Tongue (tissue), 2 donors: ENCODE results near the gene FOXE1. TPM values are rescaled to one million over a fixed set of nuclear protein-coding genes. Genes with fewer than 3 reads are reported as not detected.
A peak's percentile ranks its signal among the peaks of the same experiment; 100 is the strongest.

Experiments used
- DNase-seq: peaks from one replicate; pipeline ENCODE4 v3.0.0-alpha.2; 2015
- total RNA-seq: library from RNA; depleted of rRNA; stranded (reverse); fragments of >200 nt; gene quantifications from one replicate; pipeline ENCODE4 v1.2.3, GENCODE V29; 2014

Gene FOXE1
- total RNA-seq: 6.8 TPM

DNA sequence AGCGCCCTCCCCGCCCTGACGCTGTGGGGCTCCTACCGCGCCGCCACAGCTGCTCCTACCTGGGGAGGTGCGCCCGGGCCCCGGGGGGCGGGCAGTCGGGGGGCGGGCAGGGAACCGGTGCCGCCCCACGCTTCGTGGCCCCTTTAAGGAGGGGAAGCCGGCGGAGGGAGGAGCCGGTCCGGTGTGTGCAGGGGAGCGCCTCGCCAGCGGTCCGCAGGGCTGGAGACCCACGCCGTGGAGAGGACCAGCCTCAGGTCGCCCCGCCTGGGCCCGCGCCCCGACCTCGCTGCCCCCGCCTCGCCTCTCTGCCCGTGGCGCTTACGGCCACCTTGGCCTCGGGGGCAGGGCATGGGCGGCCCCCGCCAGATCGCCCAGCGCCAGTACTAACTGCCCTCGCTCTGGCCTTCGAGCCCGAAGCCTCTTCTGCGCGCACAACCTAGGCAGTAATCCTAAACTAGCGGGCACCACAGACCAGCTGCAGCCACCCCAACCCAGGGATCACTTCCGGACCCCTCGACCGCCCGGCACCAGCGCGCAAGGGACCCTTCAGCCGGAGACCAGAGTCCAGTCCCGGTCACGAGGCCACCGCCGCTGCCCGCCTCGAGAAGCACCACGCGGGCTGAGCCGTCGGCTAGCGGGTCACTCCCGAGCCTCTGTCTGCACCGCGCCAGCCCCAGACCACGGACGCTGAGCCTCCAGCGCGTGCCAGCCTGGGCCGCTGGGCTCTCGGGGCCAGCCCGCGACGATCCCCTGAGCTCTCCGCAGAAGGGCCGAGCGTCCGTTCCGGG lies at the start of gene FOXE1:
TSS of gene FOXE1 (plus strand) at position 171 of the 788 bp plus-strand sequence. CDS start 689 bp downstream, outside the sequence.
- no peak for DNase-seq

DNA sequence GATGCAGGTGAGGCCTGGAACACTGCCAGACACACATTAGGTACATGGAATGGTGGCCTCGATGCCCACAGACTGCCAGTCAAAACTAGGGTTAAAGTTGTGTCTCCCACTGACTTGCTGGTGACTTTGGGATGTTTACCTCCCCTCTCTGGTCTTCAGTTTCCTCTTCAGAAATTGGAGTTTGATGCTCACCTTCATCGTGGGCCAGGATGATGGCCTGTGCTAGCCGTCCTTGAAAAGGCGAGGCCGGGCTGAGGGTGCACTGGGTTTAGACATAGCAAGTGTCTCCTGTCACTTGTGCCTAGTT lies 49.0 kb upstream of the FOXE1 start:
- DNase-seq: no peak

DNA sequence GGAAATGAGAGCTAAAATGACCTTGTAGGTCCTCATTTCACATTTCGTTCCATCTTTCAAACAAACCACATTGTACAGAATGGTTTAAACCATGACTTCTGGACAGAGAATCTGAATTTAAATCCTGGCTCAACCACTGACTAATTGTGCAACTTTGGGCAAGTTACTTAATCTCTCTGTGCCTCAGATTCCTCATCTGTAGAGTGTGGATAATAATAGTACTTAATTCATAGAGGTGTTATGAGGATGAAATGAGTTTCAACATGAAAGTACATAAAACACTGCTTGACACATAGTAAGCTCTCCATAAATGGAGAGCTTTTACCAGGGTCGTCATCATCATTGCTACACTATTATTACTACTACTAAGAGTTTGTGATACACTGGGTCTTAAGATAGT lies 46.3 kb upstream of the FOXE1 start:
- DNase-seq: no peak

DNA sequence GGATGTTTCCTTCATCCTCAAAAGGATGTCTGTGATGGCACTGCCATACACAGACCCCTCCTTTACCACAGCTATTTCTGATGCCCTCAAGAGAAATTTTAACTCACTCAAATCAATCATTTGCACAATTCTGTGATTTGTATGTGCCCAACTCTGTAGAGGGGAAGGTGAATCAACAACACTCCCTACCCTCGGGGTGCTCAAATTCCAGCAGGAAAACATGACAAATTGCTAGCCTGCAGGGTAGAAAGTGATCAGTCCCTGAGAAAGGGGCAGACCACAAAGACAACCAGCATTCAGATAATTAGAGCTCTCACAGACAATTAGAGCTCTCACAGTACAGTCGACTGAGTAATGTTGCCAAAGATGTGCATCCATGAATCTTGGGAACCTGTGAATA lies 45.3 kb upstream of the FOXE1 start:
- no peak for DNase-seq

DNA sequence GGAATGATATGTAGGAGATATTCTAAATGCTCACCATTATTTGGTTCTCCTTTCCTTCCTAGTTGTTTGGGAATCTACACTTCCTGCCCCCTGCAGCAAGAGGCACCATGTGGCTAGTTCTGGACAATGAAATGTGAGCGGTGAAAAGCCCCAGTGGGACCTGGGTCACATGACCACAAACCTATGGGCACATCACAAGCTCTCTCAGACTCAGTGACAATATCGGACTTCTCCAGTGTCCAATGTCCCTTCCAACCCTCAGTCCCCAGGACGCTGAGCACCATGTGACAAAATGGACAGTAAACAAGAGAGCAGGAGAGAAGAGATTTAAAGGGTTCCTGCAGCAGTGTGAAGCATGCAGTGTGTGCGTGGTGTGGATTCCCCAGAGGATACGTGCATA lies 44.6 kb upstream of the FOXE1 start:
- no peak for DNase-seq

DNA sequence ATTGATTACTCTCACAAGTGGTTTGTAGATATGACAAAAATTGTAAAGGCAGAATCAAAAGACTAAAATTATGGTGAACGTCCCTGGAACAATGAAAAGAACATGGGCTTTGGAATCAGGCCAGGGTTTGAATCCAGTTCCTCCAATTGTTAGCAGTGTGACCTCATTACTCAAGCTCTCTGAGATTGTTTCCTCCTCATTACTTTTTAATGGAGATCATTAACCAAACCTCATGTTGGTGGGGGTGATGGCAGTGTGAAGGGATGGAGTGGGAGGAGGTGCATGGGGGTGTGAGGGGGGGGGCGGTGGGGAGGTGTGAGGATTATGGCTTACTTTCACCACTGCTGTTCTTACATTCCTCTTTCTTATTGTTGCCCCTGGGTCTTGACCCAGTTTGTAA lies 44.1 kb upstream of the FOXE1 start:
- DNase-seq: peak; percentile 6

DNA sequence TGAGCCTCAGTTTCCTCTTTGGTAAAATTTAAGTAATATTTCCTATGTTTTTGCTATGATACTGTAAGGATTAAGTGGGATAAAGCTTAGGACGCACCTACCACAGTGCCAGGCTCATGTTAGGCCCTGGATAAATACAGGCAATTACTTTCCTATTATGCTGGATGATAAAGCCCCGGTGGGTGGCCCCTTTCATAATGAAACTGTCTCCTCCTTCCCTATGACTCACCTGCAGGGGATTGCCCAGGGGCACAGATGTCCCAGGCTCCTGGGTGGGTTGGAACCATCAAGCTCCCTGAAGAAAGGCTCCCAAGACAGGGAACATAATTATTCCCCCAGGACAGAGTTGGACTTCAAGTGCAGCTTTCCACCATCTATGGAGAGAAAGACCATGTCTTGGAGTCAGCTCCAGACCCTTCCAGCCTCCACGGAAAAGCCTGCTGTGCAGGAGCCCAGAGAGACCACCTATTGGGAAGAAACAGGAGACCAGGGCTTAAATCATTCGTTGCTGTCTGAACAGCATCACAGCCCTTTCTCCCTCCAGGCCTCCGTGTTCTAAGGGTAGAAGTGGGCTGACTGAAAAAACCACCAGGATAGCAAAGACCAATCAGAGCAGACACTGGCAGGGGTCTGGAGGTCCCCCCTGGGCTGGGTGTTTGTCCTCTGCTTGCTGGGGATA lies 43.2 kb upstream of the FOXE1 start:
- no peak for DNase-seq

DNA sequence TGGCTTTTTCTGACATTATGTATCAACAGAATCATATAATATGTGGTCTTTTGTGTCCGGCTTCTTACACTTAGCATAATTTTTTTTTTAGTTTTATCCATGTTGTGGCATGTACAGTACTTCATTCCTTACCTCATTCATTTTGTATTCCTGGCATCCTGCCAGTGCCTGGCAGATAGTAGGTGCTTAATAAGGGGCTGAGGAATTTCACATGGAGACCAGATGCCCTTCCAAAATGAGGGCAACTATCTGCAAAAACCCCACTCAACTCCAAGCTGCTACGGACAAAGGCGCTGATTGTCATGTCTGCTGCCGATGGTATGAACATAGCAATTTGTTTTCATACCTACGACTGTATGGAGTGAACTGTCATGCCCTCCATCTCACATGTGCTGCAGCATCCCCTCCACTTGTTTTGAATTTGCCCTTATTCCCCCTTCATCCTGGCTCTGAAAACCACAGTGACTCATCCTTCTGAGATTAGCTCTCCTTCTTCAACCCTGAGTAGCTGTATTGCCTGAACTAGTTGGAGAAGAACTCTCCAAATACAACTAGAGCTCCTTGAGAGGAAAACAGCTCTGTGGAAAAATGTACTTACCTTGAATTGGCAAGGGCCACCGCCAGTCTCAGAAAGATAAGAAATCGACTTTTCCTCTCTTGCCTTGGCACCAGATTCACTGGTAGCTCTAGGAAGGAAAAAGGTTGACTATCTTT lies 41.3 kb upstream of the FOXE1 start:
- DNase-seq: no peak

DNA sequence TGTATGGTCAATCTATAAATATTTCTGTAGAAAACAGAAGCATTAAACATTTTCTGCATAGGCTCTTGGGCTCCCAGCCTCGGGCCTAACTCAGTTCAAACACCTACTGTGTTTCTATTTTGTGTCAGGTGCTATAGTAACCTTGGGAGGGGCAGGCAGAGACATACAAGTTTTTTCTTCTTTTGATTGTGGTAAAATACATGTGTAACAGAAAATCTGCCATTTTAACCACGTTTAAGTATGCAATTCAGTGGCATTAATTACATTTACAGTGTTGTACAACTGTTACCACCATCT lies 40.8 kb upstream of the FOXE1 start:
- no peak for DNase-seq

DNA sequence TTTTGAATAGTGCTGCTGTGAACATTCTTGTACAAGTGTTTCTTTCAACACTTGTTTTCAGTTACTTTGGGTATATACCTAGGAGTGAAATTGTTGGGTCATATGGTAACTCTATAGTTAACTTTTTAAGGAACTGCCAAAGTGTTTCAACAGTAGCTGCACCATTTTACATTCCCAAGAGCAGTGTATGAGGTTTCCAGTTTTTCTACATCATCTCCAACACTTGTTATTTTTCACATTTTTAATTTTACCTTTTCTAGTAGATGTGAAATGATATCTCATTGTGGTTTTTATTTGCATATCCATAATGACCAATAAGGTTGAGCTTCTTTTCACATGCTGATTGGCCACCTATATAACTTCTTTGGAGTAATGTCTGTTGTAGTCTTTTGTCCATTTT lies 40.0 kb upstream of the FOXE1 start:
- no peak for DNase-seq

DNA sequence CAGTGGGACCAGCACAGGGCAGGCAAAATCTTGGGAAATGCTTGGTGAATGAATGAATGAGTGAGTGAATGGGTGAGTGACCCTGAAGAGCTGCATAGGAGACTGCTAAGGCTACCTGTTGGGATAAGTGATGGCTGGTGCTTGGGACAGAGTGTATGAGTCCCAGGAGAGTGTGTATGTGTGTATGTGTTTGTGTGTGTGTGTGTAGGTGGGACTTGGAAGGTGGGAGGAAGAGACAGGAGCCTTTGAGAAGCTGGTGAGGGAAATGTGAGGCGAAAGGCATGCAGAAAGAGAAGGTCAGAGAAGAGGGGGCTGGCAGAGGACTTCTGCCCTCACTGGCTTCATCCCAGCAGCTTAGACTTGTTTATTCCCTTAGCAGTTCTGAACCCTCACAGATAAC lies 33.3 kb upstream of the FOXE1 start:
- no peak for DNase-seq

DNA sequence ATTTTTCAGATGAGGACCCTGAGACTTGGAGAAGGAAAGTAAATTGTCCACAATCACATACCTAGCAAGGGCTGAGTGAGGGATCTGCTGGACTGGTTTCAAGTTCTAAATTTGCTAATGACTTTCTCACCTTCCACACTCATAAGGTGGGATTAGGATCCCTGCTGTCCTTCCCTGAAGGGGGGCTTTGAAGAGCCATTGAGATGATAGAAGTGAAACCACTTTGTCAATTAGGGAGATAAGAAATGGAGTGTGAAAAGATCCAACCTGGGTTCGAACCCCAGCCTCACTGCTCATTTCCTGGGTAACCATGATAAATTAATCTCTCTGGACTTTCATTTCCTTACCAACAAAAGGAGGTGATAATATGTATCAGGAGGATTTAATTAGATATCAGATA lies 32.7 kb upstream of the FOXE1 start:
- no peak for DNase-seq

DNA sequence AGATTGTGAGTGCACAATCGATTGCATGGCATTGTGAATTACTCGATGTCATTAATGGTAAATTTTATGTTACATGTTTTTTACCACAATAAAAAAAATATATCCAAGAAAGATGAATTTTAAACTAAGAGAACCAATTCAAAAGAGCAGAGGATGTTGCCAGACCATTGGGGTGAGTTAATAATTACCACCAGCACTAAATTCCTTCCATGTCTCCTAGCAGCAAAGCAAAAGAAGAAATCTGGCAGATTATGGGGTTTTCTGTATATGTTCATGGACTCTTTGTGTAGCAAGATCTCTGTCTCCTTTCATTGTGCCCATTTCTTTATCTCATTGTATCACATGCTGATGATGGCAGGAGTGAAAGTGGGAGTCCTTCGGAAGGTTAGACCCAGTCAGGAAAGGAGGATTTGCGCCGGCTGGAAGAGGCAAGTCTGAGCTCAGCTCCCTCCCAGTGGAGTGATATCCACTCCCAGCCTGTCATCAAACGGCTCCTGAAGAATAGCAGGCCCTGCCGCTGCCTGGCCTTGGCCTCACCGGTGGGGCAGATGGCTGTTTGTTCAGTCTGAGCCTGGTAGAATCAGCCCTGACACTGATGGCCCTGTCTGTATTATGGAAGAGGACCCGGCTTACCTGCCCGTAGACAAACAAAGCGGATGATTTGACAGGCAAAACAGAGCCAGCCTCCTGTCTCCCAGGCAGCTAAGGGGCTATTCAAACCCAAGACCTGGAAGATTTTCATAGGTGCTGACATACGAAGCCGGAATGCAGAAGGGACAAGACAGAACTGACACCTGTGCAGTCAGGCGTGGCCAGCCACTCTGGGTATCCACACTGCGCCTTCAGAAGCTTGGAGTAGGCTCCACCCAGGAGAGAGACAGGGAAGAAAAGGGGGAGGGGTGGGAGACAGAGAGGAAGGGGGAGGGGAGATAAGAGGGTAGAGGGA lies 21.9 kb upstream of the FOXE1 start:
- DNase-seq: peak; percentile 24

DNA sequence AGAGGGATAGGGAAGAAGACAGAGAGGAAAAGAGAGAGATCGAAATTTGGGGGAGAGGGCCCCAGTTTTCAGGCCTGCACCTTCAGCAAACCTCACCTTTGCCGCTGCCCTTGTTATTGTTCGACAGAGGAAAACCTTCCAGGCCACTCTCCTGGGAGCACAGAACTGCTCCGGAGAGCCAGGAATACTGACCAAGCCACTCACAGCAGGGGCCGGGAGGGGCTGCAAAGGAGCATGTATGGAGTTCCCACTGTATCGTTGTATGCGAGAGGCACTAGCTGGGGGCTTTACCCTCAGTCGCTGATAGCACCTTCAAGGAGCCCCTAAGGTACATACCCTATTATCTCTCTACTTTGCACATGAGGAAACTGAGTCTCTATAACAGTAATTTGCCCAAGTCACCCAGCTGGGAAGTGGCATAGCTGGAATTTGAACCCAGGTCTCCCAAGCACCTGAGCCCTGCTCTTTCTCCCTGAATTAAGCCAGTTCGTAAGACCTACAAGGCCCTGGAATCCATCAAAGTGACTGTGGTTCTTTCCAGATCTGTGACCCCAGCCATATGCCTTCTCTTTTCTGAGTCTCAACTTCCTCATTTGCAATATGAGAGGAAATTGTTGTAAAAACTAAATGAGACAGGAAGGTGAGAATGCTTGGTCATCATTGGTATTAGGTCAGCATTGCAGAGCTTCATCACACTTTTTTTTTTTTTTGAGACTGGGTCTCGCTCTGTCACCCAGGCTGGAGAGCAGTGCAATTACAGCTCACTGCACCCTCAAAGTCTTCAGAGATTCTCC lies 21.0 kb upstream of the FOXE1 start:
- DNase-seq: no peak

DNA sequence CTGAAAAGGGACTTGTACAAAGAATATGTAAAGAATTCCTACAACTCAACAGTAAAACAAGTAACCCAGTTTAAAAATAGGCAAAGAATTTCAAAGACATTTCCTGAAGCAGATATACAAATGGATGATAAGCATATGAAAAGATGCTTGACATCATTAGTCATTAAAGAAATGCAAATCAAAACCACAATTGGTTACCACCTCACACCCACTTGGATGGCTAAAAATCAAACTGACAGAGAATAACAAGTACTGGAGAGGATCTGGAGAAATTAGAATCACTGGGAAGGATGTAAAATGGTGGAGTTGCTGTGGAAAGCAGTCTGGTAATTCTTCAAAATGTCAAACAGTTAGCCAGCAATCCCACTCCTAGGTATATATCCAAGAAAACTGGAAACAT lies 12.5 kb upstream of the FOXE1 start:
- no peak for DNase-seq

DNA sequence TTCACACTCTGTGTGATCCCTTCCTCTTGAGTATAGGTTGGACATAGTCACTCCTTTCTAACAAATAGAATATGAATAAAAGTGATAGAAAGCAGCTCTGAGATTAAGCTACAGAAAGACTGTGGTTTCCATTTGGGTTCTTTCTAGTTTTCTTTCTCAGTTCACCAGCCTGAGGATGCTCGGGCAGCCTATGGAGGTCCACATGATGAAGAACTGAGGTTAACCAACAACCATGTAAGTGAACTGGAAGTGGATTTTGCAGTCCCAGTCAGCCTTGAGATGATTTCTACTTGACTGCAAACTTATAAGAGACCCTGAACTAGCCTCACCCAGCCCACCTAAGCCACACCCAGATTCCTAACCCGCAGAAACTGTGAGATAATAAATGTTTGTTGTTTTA lies 10.1 kb upstream of the FOXE1 start:
- DNase-seq: no peak

DNA sequence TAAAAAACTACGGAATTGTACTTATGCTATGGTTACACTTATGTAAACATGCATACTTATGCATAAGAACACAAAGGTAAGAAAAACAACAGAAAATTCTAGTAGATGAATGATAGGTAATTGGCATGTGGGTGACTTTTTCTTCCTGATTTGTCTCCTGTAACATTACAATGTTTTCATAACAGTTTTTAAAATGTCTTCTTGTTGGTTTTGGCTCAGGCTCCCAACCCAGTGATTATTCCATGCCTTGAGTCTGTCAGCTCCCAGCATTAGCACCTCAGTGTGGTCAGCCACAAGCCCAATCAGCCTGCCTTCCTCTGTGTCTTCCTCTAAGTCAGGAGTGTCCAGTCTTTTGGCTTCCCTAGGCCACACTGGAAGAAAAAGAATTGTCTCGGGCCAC lies 7.9 kb upstream of the FOXE1 start:
- DNase-seq: no peak

DNA sequence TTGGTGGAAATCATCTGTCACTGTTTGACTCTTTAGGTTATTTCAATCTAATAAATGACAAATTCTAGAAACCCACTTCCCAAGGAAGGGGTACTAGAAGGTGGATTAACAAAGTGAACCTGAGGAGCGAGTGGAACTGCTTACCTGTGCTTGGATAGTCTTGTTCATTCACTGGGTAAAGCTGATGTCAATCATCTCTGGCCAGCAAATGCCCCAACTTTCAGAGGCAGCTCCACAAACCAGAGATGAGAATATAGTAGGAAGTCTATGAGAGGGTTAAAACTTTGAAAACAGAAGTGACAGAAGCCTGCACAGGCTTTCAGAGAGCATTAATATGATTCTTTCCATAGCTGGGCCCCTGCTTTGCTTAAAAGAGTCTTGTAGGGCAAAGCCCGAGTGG lies 7.3 kb upstream of the FOXE1 start:
- DNase-seq: no peak

DNA sequence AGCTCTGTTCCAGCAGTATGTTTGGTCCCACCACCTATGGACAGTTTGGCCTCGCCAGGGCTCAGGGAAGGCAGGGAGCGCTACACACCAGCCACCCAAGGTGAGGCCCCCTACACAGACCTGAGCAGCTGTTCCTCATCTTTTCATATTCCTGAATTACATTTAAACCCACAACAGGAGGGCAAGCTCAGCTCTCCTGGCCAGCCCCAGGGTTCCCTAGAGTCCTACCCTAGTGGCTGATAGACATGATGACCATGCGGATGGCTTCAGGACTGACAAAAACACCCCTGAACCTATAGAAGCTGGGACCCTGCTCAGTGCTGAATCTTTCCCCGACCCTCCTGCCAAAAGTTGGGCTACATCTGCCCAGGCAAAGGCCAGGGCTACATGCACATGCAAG lies 6.7 kb upstream of the FOXE1 start:
- no peak for DNase-seq

DNA sequence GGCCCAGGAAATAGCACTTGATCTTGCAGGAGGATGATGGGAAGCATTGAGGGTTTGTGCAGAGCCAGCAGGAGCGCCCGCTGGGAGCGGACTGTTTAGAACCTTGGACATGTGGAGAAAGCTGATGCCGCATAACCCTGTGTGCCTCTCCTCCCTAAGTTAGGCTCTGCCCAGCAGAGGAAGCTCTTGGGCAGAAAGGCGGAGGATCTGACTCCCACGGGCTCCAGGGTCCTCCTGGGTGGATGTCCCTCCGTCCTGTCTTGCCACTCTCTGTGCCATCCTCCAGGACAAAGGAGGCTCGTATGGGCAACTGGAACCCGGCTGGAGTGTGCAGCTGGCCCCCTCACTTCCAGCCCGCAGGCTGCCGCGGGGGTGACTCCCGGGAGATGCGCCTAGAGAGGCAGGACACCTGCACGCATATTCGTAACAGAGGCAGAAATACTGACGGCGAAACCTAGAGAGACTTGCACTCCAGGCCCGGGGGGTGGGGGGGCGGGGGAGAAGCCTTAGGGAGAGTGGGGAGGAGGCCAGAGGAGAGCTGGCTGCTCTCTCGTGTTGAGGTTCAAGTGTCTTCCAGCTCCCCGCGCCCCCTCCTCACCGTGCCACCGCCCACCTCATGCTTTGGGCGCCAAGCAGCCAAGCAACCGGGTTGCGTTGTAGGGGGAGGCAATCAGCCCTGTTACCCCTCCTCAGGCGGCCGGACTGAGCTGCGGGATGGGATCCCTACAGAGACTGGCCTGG lies 5.4 kb upstream of the FOXE1 start:
- DNase-seq: no peak

DNA sequence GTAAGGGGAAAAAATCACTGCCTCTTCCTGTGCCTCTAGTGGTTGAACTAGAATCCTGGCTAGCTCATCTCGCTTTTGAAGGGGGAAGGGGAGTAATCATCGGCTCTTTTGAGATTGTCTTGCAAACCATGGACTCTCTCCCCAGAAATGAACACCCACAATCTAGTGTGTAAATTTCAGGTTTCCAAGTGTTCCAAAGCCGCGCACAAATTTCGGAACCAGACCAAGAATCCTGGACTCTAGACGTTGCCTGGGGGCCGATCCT lies 4.9 kb upstream of the FOXE1 start:
- DNase-seq: no peak
